Fibroblast of the conjunctiva (primary cell): ENCODE measurements around the gene BCO1.
A peak's percentile ranks its signal among the peaks of the same experiment; 100 is the strongest.

Experiments used
- DNase-seq: peaks from one replicate; pipeline ENCODE4 v3.0.0-alpha.2; 2010; ENCODE audit warnings: low read depth

Gene BCO1

GRCh38 chr16:81232740-81233367 lies 5.6 kb upstream of the BCO1 start:
- no peak for DNase-seq

GRCh38 chr16:81237282-81237681 lies 1.2 kb upstream of the BCO1 start:
- no peak for DNase-seq

- DNase-seq: no peak
Observed at GRCh38 chr16:81237942-81238295, 570 bp upstream of the BCO1 start.

- no peak for DNase-seq
Observed at GRCh38 chr16:81239367-81240121, 1.1 kb downstream of the BCO1 start.

- DNase-seq: no peak
Observed at GRCh38 chr16:81241706-81242105, 3.2 kb downstream of the BCO1 start.

GRCh38 chr16:81242977-81243618 lies 4.6 kb downstream of the BCO1 start:
- no peak for DNase-seq

GRCh38 chr16:81243942-81244341 lies 5.5 kb downstream of the BCO1 start:
- DNase-seq: no peak

- DNase-seq: no peak
Observed at GRCh38 chr16:81251871-81252270, 13.4 kb downstream of the BCO1 start.

- DNase-seq: no peak
Observed at GRCh38 chr16:81253141-81253540, 14.7 kb downstream of the BCO1 start.

DNA sequence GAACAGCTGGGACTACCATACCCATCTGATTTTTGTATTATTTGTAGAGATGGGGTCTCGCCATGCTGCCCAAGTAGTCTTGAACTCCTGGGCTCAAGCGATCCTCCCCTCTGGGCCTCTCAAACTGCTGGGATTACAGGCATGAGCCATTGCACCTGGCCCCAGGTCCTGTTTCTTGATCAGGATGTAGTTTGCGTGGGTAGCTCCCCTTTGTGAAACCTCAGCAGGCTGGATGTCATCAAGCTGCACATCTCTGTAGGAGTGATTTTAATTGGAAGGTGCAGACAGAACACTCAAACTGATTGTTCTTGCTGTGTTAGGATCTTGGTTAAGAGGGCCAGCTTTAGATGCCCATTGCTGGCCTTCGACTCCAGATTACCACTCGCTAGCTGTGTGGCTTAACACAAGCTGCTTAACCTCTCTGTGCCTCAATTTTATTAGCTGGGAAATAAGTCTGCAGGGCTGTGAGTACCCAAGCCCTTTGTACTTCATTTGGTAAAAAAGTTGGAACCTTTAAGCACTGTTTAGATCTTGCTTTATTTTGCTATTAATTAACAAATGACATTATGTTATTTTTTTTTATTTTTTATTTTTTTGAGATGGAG lies 16.5 kb downstream of the BCO1 start:
- DNase-seq: no peak

DNA sequence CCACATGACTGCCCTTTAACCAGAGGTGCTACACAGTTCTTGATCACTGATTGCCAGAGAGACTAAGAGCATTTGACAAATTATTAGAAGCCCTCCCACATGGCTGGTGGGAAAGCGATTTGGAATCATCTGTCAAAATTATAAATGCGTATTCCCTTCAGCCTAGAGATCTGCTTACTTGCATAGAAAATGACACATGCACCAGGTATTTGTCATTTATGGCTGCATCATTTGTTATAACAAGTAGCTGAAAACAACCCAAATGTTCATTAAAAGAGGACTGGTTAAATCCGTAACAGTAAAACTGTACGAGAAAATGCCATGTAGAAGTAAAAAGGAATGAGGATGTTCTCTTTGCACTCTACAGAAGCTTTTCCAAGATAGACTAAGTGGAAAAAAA lies 21.4 kb downstream of the BCO1 start:
- no peak for DNase-seq

DNA sequence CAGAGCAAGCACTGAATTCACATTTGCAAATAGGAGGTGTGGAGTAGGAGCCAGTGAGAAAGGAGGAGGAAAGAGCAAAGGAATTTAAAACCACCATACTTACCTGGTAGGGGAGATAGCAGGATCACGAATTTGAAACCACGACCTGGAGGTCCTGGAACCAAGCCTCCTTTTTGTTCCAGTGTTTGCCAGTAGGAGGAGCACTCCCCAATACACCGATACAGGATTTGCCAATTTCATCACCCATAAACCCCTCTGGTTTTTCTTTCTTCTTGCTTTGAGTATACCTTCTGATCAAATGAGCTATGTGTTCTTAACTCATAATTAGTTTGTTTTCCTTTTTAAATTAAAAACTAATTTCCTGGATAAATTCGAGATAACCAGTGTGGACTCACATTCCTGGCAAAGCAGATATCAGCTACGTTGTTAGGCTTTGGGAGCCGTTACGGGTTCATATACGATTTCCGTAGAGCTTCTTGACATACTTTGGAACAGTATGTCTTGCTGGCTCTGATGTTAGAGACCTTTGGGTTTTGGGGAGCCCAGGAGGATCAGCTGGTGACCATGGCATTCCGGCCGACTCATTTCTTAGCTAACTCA lies 22.7 kb downstream of the BCO1 start:
- DNase-seq: no peak

- no peak for DNase-seq
Observed at GRCh38 chr16:81263470-81264220, 25.2 kb downstream of the BCO1 start.

- DNase-seq: no peak
Observed at GRCh38 chr16:81264386-81264785, 25.9 kb downstream of the BCO1 start.

- no peak for DNase-seq
Observed at GRCh38 chr16:81265052-81265451, 26.6 kb downstream of the BCO1 start.

GRCh38 chr16:81265658-81266451 lies 27.4 kb downstream of the BCO1 start:
- peak; percentile 36 for DNase-seq

- no peak for DNase-seq
Observed at GRCh38 chr16:81266680-81267095, 28.2 kb downstream of the BCO1 start.

- no peak for DNase-seq
Observed at GRCh38 chr16:81268509-81268908, 30.0 kb downstream of the BCO1 start.

- DNase-seq: no peak
Observed at GRCh38 chr16:81273223-81273950, 34.9 kb downstream of the BCO1 start.

- no peak for DNase-seq
Observed at GRCh38 chr16:81275064-81275532, 36.6 kb downstream of the BCO1 start.
